HG03469 (cell line): ENCODE results near the gene PRKCB.
"Not testable (repeated sequence)": the region's sequence is repeated elsewhere in the genome, so short reads cannot be mapped to it uniquely, and the experiment has no call there.

Experiments used
- ATAC-seq: cut with Tn5 transposase; IDR thresholded peaks from one replicate; pipeline ENCODE4 v1.9.1; 2021; ENCODE audit warnings: mild to moderate bottlenecking, moderate library complexity, moderate number of reproducible peaks; ENCODE audit not compliant: unreplicated experiment

The PRKCB gene

GRCh38 chr16:23901178-23902033, 65.6 kb downstream of the PRKCB start:
- ATAC-seq, result no peak

GRCh38 chr16:23902034-23902747, 66.4 kb downstream of the PRKCB start:
- ATAC-seq, result no peak

- ATAC-seq, result no peak
These were observed 67.1 kb downstream of the PRKCB start for GRCh38 chr16:23902748-23903414.

- no peak for ATAC-seq
These were observed 69.2 kb downstream of the PRKCB start for GRCh38 chr16:23905027-23905426.

GRCh38 chr16:23907457-23907902, 71.7 kb downstream of the PRKCB start:
- no peak for ATAC-seq

GRCh38 chr16:23907903-23908302, 72.1 kb downstream of the PRKCB start:
- ATAC-seq, result no peak

- ATAC-seq, result no peak
These were observed 73.0 kb downstream of the PRKCB start for GRCh38 chr16:23908790-23909189.

- ATAC-seq, result no peak
These were observed 74.1 kb downstream of the PRKCB start for GRCh38 chr16:23909792-23910418.

GRCh38 chr16:23914946-23915530, 79.3 kb downstream of the PRKCB start:
- no peak for ATAC-seq

GRCh38 chr16:23916552-23916951, 80.8 kb downstream of the PRKCB start:
- ATAC-seq, result not testable (repeated sequence)

- ATAC-seq, result peak; percentile 66
These were observed 81.8 kb downstream of the PRKCB start for GRCh38 chr16:23917621-23918020.

GRCh38 chr16:23920446-23920845, 84.7 kb downstream of the PRKCB start:
- ATAC-seq, result no peak

GRCh38 chr16:23920899-23921298, 85.1 kb downstream of the PRKCB start:
- no peak for ATAC-seq

- ATAC-seq, result no peak
These were observed 86.6 kb downstream of the PRKCB start for GRCh38 chr16:23922406-23922805.

- no peak for ATAC-seq
These were observed 88.3 kb downstream of the PRKCB start for GRCh38 chr16:23924128-23924527.

GRCh38 chr16:23927796-23928195, 92.0 kb downstream of the PRKCB start:
- no peak for ATAC-seq

GRCh38 chr16:23929237-23929636, 93.5 kb downstream of the PRKCB start:
- no peak for ATAC-seq

- ATAC-seq, result no peak
These were observed 94.1 kb downstream of the PRKCB start for GRCh38 chr16:23929856-23930255.

- ATAC-seq, result no peak
These were observed 95.0 kb downstream of the PRKCB start for GRCh38 chr16:23930791-23931190.

- ATAC-seq, result no peak
These were observed 95.4 kb downstream of the PRKCB start for GRCh38 chr16:23931199-23931598.

- not testable (repeated sequence) for ATAC-seq
These were observed 97.9 kb downstream of the PRKCB start for GRCh38 chr16:23933650-23934049.
